Activated CD4-positive, alpha-beta memory T cell treated with anti-CD3 and anti-CD28 coated beads for 36 hours (primary cell): ENCODE measurements around the gene SLC15A3. TPM values are rescaled to one million over a fixed set of nuclear protein-coding genes. Genes with fewer than 3 reads are reported as not detected.

Experiments
- CTCF ChIA-PET: fragments of 350-600 bp; sonication (Branson Sonifier 250); formaldehyde crosslinking; loops from one replicate; lab custom pipeline; 2021; ENCODE audit warnings: antibody characterized with exemption, inconsistent platforms; lab: Charles Lee
- POLR2A ChIA-PET: fragments of 350-600 bp; sonication (Branson Sonifier 250); formaldehyde crosslinking; loops from one replicate; lab custom pipeline; 2021; ENCODE audit warnings: antibody characterized with exemption; lab: Charles Lee
- DNase-seq: peaks from one replicate; pipeline ENCODE4 v3.0.0-alpha.2; 2020
- H3K27ac Mint-ChIP-seq: one replicate; pipeline ENCODE4 v1.8.0; 2021; ENCODE audit warnings: mixed read lengths
- H3K27me3 Mint-ChIP-seq: one replicate; pipeline ENCODE4 v1.8.0; 2021; ENCODE audit warnings: mixed read lengths
- H3K36me3 Mint-ChIP-seq: one replicate; pipeline ENCODE4 v1.8.0; 2021; ENCODE audit warnings: mixed read lengths
- H3K4me1 Mint-ChIP-seq: one replicate; pipeline ENCODE4 v1.8.0; 2021; ENCODE audit warnings: low read depth, mixed read lengths
- H3K4me3 Mint-ChIP-seq: one replicate; pipeline ENCODE4 v1.8.0; 2021; ENCODE audit warnings: mild to moderate bottlenecking, mixed read lengths
- H3K9me3 Mint-ChIP-seq: one replicate; pipeline ENCODE4 v1.8.0; 2021; ENCODE audit warnings: mixed read lengths
- intact Hi-C: fragments of 100-400 bp; cut with micrococcal nuclease; formaldehyde crosslinking; loops from one replicate; pipeline ENCODE4 v1.15.1; 2023
- total RNA-seq, 2 experiments: library from RNA; stranded (reverse); gene quantifications; one replicate each; pipeline ENCODE4 v1.2.3, GENCODE V29; 2021

SLC15A3 gene
- total RNA-seq, 2 experiments from 2014 or later: 1.3 to 1.8 TPM

GRCh38 chr11:60927061-60927592, 24.8 kb downstream of the SLC15A3 start:
- no peak for DNase-seq
- ChIA-PET CTCF (interaction anchor here (1.7 to 2.1 kb wide), 2 partner anchors 12 to 96 kb away, joined by 5 to 6 read pairs; no protein-coding TSS in a partner anchor), POLR2A (no interaction called here)
- Mint-ChIP-seq H3K36me3 (peaks cover 11% of the 10 kb centered on the region), H3K4me3 (no peak overlapping the region), H3K9me3 (no peaks in the 10 kb centered on the region), H3K27ac (no peak overlapping the region), H3K27me3 (peaks cover 27% of the 10 kb centered on the region), H3K4me1 (peaks cover 15% of the 10 kb centered on the region)
- intact Hi-C loops: no loop called here

- Mint-ChIP-seq H3K9me3 (no peaks in the 10 kb centered on the region), H3K27ac (no peak overlapping the region), H3K4me1 (peaks cover 15% of the 10 kb centered on the region), H3K36me3 (peaks cover 17% of the 10 kb centered on the region), H3K4me3 (no peak overlapping the region), H3K27me3 (peaks cover 27% of the 10 kb centered on the region)
- intact Hi-C loops: no loop called here
- DNase-seq: no peak
- POLR2A ChIA-PET: no interaction called here
- CTCF ChIA-PET: interaction anchor here (1.2 to 1.7 kb wide), 2 partner anchors 11 to 95 kb away, joined by 4 to 5 read pairs; no protein-coding TSS in a partner anchor
Observed at GRCh38 chr11:60926500-60926899, 25.5 kb downstream of the SLC15A3 start.

- Mint-ChIP-seq H3K27me3 (peaks cover 27% of the 10 kb centered on the region), H3K27ac (no peak overlapping the region), H3K36me3 (peaks cover 23% of the 10 kb centered on the region), H3K9me3 (no peaks in the 10 kb centered on the region), H3K4me1 (peaks cover 15% of the 10 kb centered on the region), H3K4me3 (no peak overlapping the region)
- no peak for DNase-seq
- POLR2A ChIA-PET: no interaction called here
- CTCF ChIA-PET: interaction anchor here (1.2 kb wide), 1 partner anchor 10 kb away, joined by 4 read pairs; no protein-coding TSS in a partner anchor
- intact Hi-C loops: no loop called here
Observed at GRCh38 chr11:60925868-60926267, 26.1 kb downstream of the SLC15A3 start.

GRCh38 chr11:60924906-60925853, 26.8 kb downstream of the SLC15A3 start:
- Mint-ChIP-seq H3K9me3 (no peaks in the 10 kb centered on the region), H3K27ac (no peak overlapping the region), H3K27me3 (peaks cover 27% of the 10 kb centered on the region), H3K4me1 (peaks cover 15% of the 10 kb centered on the region), H3K4me3 (peak overlapping the region; percentile 46), H3K36me3 (peaks cover 30% of the 10 kb centered on the region)
- no peak for DNase-seq
- ChIA-PET POLR2A (no interaction called here), CTCF (interaction anchor here (1.2 kb wide), 1 partner anchor 10 kb away, joined by 4 read pairs; no protein-coding TSS in a partner anchor)
- intact Hi-C loops: loop anchor here (1.0 kb wide), 1 partner anchor 10 kb away; no protein-coding TSS in a partner anchor

- ChIA-PET POLR2A (no interaction called here), CTCF (interaction anchor here (0.6 to 1.0 kb wide), 2 partner anchors 9 to 46 kb away, joined by 3 to 5 read pairs; no protein-coding TSS in a partner anchor)
- Mint-ChIP-seq H3K36me3 (peaks cover 39% of the 10 kb centered on the region), H3K27ac (no peak within 1 kb of the TSS), H3K9me3 (no peaks in the 10 kb centered on the region), H3K4me3 (peak within 1 kb of the TSS; percentile 46), H3K27me3 (peaks cover 23% of the 10 kb centered on the region), H3K4me1 (peaks cover 22% of the 10 kb centered on the region)
- intact Hi-C loops: loop anchor here (1.0 kb wide), 1 partner anchor 9 kb away; no protein-coding TSS in a partner anchor
- DNase-seq: no peak
Observed at GRCh38 chr11:60924110-60924905, 27.7 kb downstream of the SLC15A3 start, which contains the start of gene TMEM132A. TSS of gene TMEM132A (plus strand) at chr11:60924460. CDS start at chr11:60924634, 174 bp downstream.

GRCh38 chr11:60923800-60924109, 28.2 kb downstream of the SLC15A3 start:
- DNase-seq: no peak
- Mint-ChIP-seq H3K4me3 (peak overlapping the region; percentile 45), H3K27me3 (peaks cover 23% of the 10 kb centered on the region), H3K36me3 (peaks cover 40% of the 10 kb centered on the region), H3K4me1 (peaks cover 28% of the 10 kb centered on the region), H3K9me3 (no peaks in the 10 kb centered on the region), H3K27ac (no peak overlapping the region)
- POLR2A ChIA-PET: interaction anchor here (0.6 kb wide), 1 partner anchor 381 kb away, joined by 3 read pairs; no protein-coding TSS in a partner anchor
- intact Hi-C loops: loop anchor here (1.0 kb wide), 1 partner anchor 8 kb away; no protein-coding TSS in a partner anchor
- CTCF ChIA-PET: interaction anchor here (0.6 to 1.0 kb wide), 2 partner anchors 8 to 46 kb away, joined by 3 to 5 read pairs; no protein-coding TSS in a partner anchor

GRCh38 chr11:60923326-60923725, 28.6 kb downstream of the SLC15A3 start:
- ChIA-PET CTCF (interaction anchor here (1.0 kb wide), 1 partner anchor 8 kb away, joined by 5 read pairs; no protein-coding TSS in a partner anchor), POLR2A (interaction anchor here (0.6 kb wide), 1 partner anchor 382 kb away, joined by 3 read pairs; no protein-coding TSS in a partner anchor)
- H3K4me1 Mint-ChIP-seq: peaks cover 32% of the 10 kb centered on the region
- intact Hi-C loops: no loop called here
- H3K27me3 Mint-ChIP-seq: peaks cover 23% of the 10 kb centered on the region
- no peaks in the 10 kb centered on the region for H3K9me3 Mint-ChIP-seq
- no peak overlapping the region for H3K4me3 Mint-ChIP-seq
- H3K36me3 Mint-ChIP-seq: peaks cover 40% of the 10 kb centered on the region
- no peak for DNase-seq
- no peak overlapping the region for H3K27ac Mint-ChIP-seq

- no peak for DNase-seq
- CTCF ChIA-PET: no interaction called here
- peaks cover 23% of the 10 kb centered on the region for H3K27me3 Mint-ChIP-seq
- H3K4me3 Mint-ChIP-seq: no peak overlapping the region
- no peak overlapping the region for H3K27ac Mint-ChIP-seq
- intact Hi-C loops: no loop called here
- POLR2A ChIA-PET: no interaction called here
- peaks cover 40% of the 10 kb centered on the region for H3K36me3 Mint-ChIP-seq
- peaks cover 36% of the 10 kb centered on the region for H3K4me1 Mint-ChIP-seq
- no peaks in the 10 kb centered on the region for H3K9me3 Mint-ChIP-seq
Observed at GRCh38 chr11:60922906-60923305, 29.1 kb downstream of the SLC15A3 start.

GRCh38 chr11:60921777-60922335, 30.1 kb downstream of the SLC15A3 start:
- CTCF ChIA-PET: no interaction called here
- no peak for DNase-seq
- peaks cover 46% of the 10 kb centered on the region for H3K36me3 Mint-ChIP-seq

GRCh38 chr11:60921259-60921658, 30.7 kb downstream of the SLC15A3 start:
- Mint-ChIP-seq H3K27me3 (peaks cover 19% of the 10 kb centered on the region), H3K36me3 (peaks cover 49% of the 10 kb centered on the region), H3K4me3 (no peak overlapping the region), H3K27ac (no peak overlapping the region), H3K9me3 (no peaks in the 10 kb centered on the region), H3K4me1 (peaks cover 48% of the 10 kb centered on the region)
- intact Hi-C loops: no loop called here
- no peak for DNase-seq
- CTCF ChIA-PET: no interaction called here
- POLR2A ChIA-PET: no interaction called here

More at GRCh38 chr11:60921777-60922335, 30.1 kb downstream of the SLC15A3 start:
- POLR2A ChIA-PET: no interaction called here
- H3K27me3 Mint-ChIP-seq: peaks cover 23% of the 10 kb centered on the region
- intact Hi-C loops: no loop called here
- no peaks in the 10 kb centered on the region for H3K9me3 Mint-ChIP-seq
- no peak overlapping the region for H3K4me3 Mint-ChIP-seq
- peaks cover 43% of the 10 kb centered on the region for H3K4me1 Mint-ChIP-seq
- H3K27ac Mint-ChIP-seq: no peak overlapping the region

GRCh38 chr11:60919956-60920355, 32.0 kb downstream of the SLC15A3 start:
- Mint-ChIP-seq H3K27ac (no peak overlapping the region), H3K4me3 (no peak overlapping the region), H3K9me3 (no peaks in the 10 kb centered on the region), H3K36me3 (peaks cover 53% of the 10 kb centered on the region), H3K27me3 (peaks cover 7% of the 10 kb centered on the region), H3K4me1 (peaks cover 47% of the 10 kb centered on the region)
- intact Hi-C loops: loop anchor here (5.0 to 10.0 kb wide), 2 partner anchors 32 to 415 kb away; partner anchors contain the start of genes DDB1, SLC15A3 and TKFC
- POLR2A ChIA-PET: no interaction called here
- CTCF ChIA-PET: interaction anchor here (1.5 to 1.7 kb wide), 2 partner anchors 20 to 50 kb away, joined by 5 read pairs; no protein-coding TSS in a partner anchor
- DNase-seq: no peak
